ENCODE results near the gene COL28A1.

Gene COL28A1

DNA sequence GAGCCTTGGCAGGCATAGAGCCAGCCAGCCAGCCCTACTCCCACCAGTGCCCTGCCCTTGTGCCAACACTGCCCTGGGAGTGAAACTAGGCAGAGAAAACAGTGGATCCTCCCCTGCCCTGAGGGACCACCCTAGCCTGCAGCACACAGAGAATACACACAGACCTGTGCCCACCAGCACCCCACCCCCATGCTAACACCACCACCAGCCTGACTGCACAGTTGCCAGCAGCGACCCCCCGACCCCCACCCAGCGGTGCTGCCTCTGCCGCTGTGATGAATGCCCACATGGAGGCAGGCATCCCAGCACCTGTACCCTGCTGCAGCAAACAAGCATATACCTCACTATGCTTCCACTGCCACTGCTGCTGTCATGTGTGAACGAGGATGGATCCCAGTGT, 21.6 kb upstream of the COL28A1 start:
- DNase-seq, result no peak

DNA sequence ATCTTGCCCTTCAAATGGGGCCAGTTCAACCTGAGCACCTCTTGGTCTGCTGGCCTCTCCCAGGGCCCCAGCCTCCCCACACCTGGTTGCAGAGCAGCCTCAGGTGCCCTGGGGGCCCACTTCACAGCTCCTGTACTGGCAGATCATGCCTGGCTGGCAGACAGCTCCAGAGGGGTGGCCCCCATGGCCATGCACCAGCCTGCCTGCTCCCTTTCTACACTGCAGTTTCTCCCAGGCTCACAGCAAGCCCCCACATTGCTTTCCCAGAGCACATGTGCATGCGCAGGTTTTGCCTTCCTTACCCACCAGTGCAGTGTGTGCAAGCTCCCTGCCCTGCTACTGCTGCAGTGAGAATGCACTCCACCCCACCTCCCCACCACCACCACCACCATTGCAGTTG, 21.2 kb upstream of the COL28A1 start:
- DNase-seq, result no peak

DNA sequence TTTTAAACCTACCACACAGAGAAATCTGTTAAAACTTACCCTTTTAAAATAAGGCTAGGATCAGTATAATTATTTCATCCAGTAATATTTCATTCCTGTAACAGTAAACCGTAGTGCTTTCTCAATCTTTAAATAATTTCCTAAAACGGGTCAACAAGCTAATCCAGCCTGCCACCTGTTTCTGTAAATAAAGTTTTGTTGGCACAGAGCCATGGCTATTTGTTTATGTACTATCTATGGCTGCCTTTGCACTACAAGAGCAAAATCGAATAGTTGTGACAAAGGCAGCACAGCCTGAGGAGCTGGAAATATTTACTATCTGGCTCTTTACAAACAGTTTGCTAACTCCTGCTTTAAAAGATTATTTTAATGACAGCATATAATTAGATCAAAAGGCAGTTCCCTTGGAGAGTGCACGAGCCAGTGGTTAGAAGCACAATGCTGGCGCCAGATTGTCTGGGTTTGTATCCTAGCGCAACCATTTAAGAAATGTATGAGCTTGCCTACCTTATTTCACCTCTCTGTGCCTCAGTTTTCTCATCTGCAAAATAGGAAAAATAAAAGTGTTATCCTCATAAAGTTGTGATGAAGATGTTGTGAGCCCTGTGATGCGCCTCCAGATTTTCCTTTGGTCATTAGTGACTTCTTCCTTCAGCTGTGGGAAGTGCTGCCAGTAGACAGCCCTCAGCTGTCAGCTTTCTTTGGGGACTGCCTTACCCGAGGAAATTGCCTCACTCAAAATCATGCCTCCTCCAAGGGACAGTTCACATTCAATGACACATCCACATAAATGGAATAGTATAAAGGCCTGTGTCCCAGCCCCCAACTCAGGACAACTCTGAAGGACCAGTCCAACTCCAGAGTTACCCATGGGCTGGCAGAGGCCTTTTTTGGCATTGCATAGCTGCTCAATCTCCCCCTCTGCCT, 19.2 kb upstream of the COL28A1 start:
- no peak for DNase-seq

DNA sequence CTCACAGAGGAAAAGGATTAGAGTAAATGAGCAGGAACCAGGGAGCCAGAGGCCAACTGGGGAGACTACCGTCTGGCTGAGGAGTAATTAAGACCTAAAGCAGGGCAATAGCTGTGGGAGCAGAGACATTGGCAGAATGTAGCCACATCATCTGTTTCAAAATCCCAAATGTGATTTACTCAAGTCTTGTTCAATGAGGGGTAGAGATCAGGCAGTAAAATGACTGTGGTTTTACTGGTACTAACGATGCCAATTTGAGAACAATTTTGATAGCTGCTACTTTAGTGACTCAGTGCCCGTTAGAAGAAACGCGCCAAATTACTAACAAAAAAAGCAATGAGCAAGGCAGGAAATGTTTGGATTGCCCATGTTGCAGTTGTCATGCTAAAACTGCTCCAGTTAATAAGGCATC, 18.4 kb upstream of the COL28A1 start:
- peak; percentile 40 for DNase-seq

DNA sequence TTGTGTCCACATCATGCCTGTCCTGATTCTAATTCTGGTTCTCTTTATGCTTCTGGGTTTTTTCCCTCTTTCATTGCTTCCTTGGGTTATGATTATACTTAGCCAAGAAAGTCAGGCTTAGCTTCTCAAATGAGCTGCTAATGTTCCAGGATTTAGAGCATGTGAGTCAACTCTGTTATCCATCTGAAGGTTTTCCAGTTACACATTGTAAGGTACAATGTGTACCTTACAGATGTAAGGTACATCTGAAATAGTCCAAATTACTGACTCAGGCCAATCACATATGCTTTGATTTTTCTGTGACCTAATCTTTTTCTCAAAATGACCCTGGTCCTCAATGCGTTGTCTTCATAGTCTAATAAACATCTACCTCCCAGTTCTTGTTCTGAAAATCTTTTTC, 17.7 kb upstream of the COL28A1 start:
- DNase-seq, result no peak

DNA sequence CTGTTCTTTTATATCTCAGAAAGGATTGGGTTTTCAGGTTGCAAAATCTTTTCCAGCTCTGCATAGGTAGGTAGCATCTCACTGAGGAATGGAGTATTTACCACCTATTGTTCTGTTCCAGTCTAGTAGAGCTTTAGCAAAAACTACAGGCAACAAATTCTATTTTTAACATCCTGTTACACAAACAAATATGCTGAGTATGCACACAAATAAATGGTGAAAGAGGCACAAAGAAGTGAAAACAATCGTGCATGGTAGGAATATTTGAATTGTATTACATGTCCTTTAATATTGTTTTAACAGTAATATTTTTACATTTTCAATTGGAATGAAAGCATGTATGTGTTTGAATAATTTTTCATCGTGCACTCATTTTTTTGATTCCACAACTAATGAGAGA, 16.5 kb upstream of the COL28A1 start:
- DNase-seq, result no peak

DNA sequence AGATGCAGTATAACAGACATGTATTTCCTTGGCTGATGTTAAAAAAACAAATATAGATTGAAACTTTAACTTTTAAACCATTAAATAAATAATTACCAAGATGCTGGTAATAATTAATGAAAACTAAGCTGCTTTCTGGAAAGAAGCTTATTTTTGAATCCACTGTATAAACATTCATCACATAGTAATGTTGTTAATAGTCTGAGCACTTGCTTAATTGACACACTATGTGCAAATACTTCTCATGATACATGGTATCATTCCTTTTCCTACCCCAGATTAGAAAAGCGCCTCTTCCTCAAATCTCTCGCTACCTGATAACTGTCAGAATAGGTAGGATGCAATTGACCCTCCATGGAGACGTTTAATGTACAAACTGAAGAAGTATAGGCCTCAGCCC, 15.0 kb upstream of the COL28A1 start:
- no peak for DNase-seq

DNA sequence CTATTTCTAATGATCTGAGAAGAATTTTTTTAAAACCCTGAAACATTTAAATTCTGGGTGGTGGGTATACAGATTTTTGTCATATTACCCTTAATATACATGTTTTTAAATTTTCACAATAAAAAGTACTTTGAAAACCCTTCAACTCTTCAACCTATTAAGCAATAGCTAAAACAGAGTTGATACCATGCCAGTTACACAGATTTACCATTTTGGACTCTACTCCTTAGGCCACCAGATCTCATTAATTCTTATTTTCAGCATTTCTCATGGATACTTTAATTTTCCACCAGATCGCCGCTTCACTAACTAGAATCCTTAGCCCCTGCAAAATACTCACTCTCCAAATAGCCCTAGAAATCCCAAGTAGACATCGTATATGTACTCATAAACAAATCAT, 12.7 kb upstream of the COL28A1 start:
- no peak for DNase-seq

DNA sequence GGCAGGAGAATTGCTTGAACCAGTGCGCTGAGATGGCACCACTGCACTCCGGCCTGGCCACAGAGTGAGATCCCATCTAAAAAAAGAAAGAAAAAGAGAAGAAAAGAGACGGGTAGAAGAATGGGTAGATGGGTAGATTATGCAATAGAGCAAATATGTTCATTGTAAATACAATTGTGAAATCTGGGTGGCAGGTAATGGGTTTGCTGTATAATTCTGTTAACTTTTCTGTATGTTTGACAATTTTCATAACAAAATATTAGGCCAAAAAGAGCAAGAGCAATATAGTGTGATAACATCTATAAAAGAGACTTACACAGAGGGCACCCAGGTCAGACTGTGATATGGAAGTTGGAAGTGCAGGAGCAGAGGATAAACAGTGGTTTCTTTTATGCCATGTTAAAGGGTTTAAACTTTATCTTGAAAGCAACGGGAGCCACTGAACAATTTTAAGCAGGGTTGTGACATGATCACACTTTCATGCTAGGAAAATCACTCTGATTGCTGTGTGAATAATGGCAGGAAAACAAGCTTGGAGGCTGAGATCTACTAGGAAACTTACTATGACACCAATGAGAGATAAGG, 6.7 kb upstream of the COL28A1 start:
- DNase-seq, result no peak

DNA sequence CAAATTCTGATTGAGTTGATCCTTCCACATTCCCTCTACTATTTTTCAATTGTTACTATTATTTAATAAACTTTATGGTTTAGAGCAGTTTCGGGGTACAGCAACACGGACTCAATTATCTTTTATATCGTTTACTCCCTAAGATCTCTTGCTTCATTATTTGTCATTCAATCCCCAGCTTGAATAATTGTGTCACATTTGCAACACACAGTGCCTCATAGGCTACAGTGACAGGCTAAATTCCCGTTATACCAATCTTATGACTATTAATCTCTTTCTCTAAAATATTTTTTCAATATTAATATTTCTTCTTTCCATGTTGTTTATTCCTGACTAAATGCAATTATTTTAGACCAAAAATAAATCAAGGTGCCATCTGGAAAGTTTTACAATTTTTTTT, 4.0 kb upstream of the COL28A1 start:
- DNase-seq, result no peak

DNA sequence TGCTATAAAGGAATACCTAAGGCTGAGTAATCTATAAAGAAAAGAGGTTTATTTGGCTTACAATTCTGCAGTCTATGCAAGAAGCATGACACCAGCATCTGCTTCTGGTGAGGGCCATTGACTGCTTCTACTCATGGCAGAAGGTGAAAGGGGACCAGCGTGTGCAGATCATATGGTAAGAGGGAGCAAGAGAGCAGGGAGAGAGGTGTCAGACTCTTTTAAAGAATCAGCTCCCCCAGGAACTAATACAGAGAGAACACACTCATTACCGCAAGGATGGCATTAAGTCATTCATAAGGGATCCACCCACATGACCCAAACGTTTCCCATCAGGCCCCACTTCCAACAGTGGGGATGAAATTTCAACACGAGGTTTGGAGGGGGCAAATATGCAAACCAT, 3.5 kb upstream of the COL28A1 start:
- DNase-seq, result no peak

DNA sequence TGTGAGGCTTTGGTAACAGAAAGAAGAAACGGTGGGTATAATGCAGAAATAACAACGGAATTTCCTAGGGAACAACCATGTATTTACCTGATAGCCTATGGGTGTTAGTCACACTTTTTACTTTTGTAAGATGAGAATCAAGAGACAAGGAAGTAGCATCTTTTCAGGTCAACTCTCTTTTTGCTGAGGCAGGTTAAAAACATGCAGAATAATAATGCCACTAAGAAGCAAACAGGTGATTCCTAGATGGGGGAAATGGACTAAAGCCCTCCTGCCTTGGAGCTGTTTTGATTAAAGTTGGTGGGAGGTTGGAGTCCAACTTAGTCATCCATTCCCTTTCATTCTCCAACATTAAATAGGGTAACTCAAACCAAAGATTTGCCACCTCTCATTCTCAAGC, 2.0 kb upstream of the COL28A1 start:
- no peak for DNase-seq

DNA sequence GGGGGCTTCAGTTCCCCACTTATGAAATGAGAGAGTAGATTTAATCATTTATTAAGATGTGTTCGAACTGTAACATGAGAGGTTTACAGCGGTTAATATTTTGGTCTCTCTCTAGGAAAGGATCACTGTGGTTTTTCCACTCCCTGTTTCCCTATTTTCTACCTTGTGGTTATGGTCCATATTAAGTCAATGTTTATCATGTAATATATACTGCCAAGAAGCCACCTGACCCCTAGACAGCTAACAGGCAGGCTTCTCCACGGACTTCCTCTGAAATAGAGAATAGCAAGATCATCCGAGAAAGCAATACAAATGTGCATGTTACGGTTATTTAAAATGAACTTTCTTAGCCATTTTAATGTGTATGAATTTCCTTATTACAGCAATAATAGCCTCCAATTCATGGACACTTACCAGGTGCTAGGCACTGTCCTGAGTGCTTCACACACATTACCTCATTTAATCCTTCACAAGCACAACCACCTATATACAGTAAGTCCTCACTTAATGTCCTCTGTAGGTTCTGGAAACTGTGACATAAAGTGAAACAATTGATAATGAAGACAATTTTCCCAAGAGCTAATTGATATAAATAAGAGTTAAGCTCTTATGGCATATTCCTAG, 835 bp upstream of the COL28A1 start:
- DNase-seq, result no peak

DNA sequence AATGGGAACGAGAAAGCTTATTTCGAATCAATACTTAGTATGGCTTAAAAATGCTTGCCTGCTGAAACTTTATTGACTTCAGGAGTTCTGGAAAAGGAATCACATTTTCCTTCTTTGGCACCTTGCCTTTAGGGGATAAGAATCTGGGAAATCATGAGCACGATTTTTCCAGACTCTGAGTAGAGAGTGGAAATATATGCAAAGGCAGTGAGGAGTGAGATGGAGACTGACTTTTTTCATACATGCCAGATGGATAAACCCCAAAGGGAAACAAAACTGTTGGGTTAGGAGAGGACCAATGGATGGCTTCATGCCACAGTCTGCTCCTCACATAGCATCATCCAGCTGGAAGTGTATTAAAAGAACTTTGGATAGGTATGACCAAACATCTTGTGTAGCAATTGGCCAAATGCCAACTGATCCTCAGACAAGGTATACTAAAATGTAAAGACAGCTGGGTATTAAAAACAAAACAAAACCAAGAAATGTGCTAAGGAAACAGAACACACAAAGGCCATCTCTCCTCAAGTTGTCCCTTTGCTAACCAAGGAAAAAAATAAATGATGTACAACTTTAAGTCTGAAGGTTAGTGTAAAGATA, 1.7 kb downstream of the COL28A1 start:
- no peak for DNase-seq

DNA sequence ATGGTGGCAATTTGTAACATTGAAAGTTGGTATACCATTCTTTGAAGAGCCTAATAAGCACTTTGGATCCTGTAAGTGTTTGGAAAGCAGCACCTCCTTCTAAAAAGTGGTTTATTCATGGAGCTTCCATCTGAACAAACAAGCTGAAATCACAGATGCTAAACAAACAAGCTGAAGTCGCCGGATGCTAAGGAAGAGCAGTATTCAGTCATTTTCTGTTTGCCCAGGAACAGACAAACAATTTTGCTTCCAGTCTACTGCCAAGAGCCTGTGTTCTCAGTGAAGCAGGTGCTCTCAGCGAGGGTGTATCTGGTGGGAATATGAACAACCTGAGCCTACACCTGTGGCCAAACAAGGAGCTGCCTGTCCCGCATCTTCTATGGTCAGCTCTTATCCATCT, 6.3 kb downstream of the COL28A1 start:
- no peak for DNase-seq

DNA sequence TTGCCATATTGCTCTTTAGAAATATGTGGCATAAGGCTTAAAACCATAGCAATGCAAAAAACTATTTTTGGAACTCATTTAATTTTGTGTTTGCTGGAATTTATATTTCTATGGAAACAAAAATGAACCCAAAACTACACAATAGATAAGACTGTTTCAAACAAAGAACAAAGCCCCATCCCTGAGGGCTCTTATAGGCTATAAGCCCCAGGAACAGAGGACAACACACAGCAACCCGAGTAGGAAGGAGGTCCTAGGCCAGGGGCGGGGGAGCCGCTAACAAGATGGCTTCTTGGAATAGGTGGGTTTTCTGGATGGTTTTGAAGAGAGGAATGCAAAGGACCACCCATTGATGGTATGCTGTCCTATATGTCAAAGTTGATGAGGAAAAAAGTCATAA, 8.6 kb downstream of the COL28A1 start:
- DNase-seq, result no peak

DNA sequence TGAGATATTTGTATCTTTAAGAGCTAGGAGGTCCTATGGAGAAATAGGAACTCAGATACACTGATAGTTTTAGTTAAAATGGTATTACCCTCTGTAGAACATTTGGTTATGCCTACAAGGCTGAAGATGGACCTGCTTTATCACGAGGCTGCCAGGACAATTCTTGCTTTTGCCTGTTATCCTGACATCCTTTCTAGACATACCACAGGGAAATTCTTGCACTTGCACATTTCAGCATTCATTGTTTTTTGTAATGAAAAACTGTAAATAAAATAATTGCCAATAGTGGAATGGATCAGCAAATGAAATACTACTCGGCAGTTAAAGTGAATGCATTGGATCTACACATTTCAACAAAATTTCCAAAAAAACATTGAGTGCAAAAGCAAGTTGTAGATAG, 9.7 kb downstream of the COL28A1 start:
- no peak for DNase-seq

DNA sequence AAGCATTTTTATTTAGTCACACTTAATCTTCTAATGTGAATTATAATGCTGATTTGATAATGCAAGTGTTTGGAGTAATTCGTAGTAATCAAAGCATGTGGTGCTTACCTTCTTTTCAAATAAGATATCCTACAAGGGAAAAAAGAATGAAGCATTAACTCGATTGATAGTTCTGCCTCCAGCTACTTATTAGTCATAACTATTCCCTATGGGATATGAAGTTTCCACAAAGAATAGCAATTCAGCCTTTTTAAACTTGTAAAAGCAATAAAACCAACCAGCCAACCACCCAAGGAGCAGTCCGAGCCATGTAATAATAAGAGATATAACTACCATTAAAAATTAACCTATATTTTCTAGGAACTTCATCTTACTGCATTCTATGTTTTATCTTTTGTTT, 11.6 kb downstream of the COL28A1 start:
- DNase-seq, result no peak

DNA sequence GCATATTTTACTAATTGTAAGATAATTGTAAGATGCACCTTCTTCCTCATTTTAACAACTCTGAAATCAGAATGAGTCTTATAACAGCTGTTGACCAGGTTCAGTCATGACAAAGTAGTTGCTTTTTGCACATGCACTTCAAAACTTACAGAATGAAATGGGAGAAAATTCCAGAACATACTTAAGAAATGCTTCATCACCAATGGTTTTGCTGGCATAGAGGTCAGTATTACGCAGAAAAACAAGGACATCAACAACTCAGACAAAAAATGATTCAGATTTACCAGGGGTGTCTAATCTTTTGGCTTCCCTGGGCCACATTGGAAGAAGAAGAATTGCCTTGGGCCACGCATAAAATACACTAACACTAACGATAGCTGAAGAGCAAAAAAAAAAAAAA, 13.3 kb downstream of the COL28A1 start:
- no peak for DNase-seq

DNA sequence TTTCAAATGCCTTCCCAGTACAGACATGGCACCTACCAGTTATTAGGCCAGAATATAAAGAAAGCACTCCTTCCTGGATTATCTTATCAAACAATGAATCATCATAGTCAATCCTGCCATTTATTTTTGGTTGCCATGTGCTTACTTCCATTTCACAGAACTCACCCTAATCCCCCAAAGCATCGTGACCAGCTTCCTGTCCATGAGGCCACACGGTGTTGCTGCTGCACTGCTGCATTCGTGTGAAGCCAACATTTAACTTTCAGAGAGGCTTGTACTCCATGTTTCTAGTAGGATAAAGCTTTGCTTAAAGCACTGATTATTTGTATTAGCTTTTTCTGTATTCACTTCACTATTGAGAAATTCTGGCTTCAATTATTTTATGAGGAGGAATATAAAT, 14.4 kb downstream of the COL28A1 start:
- DNase-seq, result no peak

DNA sequence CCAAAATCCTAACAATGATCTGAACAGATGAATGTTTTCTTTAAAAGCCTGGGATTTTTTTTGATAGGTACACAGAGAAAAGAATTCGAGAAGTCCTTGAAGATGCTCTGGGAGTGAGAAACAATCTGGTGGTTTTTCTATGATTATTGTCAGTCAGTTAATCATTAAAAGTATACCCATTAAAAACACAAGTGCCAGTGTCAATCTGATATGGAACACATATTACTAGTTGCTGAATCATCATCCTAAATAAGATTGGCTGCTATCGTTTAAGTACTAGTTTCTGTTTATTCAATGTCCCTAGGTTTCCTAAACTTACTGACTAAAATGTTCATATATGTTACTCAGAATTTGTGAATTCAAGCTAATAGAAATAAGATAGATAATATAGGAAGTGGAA, 16.1 kb downstream of the COL28A1 start:
- no peak for DNase-seq

DNA sequence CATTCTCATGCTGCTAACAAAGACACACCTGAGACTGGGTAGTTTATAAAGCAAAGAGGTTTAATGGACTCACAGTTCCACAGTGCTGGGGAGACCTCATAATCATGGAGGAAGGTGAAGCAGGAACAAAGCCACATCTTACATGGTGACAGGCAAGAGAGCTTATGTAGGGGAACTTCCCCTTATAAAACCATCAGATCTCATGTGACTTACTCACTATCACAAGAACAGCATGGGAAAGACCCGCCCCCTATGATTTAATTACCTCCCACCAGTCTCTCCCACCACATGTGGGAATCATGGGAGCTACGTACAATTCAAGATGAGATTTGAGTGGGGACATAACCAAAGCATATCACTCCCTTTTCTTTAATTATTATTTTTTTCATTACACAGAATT, 16.6 kb downstream of the COL28A1 start:
- DNase-seq, result no peak

DNA sequence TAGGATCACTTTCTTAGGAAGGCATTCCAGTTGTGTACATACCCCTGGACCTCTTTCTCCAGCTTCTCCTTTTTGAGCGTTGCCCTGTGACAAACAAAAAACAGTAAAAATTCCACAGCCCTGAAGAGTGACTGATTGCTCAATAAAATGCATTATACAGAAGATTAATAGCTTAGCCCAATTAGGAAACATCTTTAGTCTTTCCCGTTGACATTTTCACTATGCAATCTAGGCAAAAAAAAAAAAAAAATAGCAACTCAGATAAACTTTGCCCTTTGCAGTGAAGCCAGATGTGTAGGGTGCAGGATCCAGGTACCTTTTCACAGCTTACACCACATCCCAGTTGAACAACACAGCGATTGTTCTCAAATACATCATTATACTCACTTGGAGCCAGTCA, 17.9 kb downstream of the COL28A1 start:
- DNase-seq, result no peak

DNA sequence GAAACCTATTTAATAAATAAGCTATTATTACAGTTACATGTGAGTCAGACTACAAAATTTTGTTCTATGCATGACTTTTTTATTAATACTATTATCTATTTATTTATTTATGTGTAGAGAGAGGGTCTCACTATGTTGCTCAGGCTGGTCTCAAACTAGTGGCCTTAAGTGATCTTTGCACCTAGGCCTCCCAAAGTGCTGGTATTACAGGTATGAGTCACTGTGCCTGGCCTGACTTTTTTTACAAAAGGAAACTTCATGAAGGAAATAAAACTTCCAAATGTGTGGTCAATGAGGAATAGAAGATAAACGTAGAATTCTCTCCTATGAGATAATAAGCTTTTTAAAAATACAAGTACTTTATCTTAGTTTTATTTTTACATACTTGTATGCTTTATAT, 19.0 kb downstream of the COL28A1 start:
- no peak for DNase-seq

Measured in HCEC 1CT (cell line).